GM21447 (cell line): ENCODE measurements around the gene SUPT16H.

Experiments used
- ATAC-seq: cut with Tn5 transposase; IDR thresholded peaks from one replicate; pipeline ENCODE4 v1.9.1; 2021; ENCODE audit not compliant: unreplicated experiment

SUPT16H gene

GRCh38 chr14:21302013-21302835, 81.6 kb downstream of the SUPT16H start:
- ATAC-seq = no peak
